Kidney epithelial cell (primary cell): ENCODE data around the gene TSPOAP1. TPM values are rescaled to one million over a fixed set of nuclear protein-coding genes. Genes with fewer than 3 reads are reported as not detected.

Experiments
- DNase-seq: peaks from one replicate; pipeline ENCODE4 v3.0.0-alpha.2; 2010; ENCODE audit warnings: low read depth
- H3K27me3 ChIP-seq: 2 replicates; pipeline ENCODE4 v1.6.0; 2011; ENCODE audit warnings: low read length; ENCODE audit not compliant: control insufficient read depth, insufficient read depth
- H3K36me3 ChIP-seq: 2 replicates; pipeline ENCODE4 v1.5.1; 2011; ENCODE audit warnings: low read length; ENCODE audit not compliant: control insufficient read depth, insufficient read depth
- H3K4me3 ChIP-seq: 2 replicates; pipeline ENCODE4 v1.5.1; 2011; ENCODE audit warnings: low read depth, mild to moderate bottlenecking, control low read depth, low read length
- total RNA-seq: library from RNA; depleted of rRNA; stranded (reverse); fragments of >200 nt; gene quantifications from 2 replicates; pipeline ENCODE4 v1.2.3, GENCODE V29; 2015
- TF ChIP-seq, protein P1 (sequence below): IDR thresholded peaks from 2 replicates; pipeline ENCODE4 v1.5.1; 2011; ENCODE audit warnings: mild to moderate bottlenecking, moderate library complexity, low read length, control low read depth, inconsistent platforms; ENCODE audit not compliant: insufficient read depth, poor library complexity, severe bottlenecking

Gene TSPOAP1
- total RNA-seq, 1 donor from 2014 or later = 9.4 TPM

DNA sequence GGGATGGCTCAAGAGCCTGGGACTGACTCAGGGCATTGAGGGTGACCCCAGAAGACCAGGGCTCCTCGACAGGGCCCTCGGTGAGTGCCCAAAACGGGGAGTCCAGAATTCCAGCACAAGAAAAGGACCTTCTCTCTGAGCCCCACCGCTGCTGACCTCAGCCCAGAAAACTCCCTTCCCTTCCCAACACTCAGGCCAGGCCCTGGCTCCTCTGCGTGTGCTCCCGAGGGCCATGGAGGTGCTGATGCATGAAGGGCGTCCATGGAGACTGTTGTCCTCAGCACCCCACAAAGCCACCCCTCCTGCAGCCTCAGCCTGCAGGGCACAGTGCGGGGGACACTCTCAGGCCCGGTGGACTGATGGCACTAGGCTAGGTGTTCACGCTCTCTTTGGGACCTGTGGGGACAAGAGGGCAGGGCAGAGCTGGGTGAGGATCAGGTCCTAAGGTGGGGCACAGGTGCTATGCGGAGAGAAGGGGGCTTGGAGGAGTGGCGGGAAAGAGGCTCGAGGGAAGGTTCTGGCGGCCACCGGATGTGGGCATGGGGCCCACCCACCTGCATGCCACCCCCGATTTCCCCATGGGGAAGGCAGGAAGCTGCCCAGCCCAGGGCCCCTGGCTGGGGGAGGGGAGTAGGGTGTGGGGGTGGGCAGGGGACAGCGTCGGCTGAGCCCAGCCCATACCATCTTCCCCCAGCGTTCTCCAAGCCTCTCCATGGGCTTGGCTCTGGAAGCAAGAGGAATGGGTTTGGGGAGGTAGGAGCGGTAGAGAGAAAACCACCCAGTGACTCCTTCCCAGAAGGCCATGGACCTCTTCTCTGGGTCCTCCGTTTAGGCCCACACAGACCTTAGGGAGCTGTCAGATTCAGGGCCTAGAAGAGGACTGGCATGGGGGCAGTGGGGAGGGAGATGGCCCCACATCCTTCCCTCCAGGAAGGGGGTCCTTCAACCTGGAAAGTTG is 4.5 kb upstream of the TSPOAP1 start:
- Histone ChIP-seq H3K27me3 (peaks cover 8% of the 10 kb centered on the region), H3K36me3 (no peaks in the 10 kb centered on the region), H3K4me3 (no peak overlapping the region)
- TF ChIP-seq, protein P1, sequence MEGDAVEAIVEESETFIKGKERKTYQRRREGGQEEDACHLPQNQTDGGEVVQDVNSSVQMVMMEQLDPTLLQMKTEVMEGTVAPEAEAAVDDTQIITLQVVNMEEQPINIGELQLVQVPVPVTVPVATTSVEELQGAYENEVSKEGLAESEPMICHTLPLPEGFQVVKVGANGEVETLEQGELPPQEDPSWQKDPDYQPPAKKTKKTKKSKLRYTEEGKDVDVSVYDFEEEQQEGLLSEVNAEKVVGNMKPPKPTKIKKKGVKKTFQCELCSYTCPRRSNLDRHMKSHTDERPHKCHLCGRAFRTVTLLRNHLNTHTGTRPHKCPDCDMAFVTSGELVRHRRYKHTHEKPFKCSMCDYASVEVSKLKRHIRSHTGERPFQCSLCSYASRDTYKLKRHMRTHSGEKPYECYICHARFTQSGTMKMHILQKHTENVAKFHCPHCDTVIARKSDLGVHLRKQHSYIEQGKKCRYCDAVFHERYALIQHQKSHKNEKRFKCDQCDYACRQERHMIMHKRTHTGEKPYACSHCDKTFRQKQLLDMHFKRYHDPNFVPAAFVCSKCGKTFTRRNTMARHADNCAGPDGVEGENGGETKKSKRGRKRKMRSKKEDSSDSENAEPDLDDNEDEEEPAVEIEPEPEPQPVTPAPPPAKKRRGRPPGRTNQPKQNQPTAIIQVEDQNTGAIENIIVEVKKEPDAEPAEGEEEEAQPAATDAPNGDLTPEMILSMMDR = no peak
- DNase-seq = no peak

DNA sequence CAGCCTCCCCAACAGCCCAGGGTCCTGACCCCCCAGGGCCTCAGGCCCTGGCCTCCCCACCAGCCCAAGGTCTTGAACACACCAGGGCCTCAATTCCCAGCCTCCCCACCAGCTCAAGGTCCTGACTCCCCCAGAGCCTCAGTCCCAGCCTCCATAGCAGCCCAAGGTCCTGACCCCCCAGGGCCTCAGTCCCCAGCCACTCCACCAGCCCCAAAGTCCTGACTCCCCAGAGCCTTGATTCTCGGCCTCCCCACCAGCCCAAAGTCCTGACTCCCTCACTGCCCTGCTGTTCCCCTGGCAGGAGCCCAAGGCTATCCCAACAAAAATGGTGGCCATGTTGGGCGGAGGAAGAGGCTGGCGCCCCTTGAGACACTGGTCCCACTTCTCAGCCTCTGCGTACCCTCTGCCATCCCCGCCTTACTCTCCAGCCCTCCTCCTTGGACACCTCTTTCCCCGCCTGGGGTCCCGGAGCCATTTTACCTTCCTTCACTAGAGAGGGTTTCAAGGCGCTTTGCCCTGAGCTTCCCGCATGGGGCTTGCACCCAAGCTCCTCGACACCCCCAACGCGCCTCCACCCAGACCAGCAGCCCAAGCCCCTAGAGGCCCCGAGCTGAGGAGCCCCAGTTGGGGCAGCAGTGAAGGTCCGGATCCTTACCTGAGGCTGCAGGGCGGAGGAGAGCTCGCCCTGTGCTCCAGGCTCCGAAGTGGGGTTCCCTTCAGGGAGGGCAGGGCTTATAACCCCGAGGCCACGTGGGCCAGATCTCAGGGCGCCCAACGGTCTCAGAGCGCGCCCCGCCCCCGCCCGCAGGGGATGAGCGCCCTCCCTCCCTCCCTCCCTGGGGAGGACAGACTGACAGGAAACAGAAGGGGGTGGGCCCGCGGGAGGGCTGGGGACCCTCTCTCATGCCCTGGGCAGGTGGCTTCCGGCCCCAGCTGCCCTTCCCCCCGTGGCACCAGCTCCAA is 3.5 kb upstream of the TSPOAP1 start:
- no peak for DNase-seq
- Histone ChIP-seq H3K36me3 (no peaks in the 10 kb centered on the region), H3K4me3 (no peak overlapping the region), H3K27me3 (peaks cover 16% of the 10 kb centered on the region)
- TF ChIP-seq, protein P1 = no peak

DNA sequence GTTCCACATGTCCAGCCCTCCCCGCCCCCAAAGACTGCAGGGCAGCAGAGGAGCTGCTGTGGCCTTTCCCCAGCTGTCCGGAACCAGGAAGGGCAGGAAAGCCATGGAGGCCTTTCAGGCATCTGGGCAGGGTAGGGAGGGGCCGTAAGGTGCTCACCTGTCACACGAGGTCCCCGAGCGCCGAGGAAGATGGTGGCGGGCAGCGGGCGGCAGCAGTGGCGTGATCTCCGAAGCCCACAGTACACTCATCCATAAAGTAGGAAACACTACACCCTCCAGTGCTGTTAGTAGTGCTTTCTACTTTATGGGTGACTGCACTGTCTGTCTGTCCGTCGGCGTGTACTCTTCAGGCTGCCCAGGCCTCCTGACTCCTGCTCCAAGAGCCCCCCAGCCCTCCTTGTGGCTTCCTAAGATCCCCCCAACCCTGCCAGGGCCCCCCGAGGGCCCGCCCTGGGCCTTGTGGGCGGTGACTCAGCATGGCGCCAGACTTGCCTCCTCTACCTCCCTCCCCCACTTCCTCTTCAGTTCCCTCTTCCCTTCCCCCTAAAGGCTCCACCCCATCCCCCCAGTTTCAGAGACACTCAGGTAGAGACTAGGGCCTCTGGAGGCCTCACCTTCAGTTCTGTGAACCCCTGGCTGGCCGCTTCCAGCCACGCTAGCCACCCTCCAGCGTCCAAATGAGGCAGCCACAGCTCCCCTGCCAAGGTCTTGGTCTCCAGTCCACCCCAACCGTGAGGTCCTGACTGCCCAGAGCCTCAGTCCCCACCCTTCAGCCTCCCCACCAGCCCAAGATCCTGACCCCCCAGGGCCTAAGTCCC is 2.6 kb upstream of the TSPOAP1 start:
- Histone ChIP-seq H3K27me3 (peaks cover 16% of the 10 kb centered on the region), H3K36me3 (no peaks in the 10 kb centered on the region), H3K4me3 (no peak overlapping the region)
- TF ChIP-seq, protein P1 = no peak
- no peak for DNase-seq

DNA sequence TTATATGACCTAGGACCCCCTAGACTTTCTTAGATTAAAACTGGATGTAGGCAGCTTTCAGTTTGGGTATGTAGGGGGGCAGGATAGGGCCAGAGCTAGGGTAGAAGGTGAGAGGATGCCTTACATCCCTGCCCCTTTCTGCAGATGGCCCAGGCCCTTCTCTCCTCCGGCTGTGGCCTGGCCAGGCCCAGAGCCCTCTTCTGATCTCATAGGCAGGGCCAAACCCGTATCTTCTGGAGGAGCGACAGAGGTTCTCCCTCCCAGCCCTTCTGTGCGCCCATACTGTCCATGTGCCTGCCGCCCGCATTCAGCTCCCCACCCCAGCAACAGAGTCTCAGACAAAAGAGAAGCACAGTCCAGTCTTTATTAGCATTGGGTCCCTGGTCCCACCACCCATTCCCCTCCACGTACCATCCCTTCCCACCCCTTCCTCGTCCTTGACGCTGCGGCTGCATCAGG is 2.0 kb upstream of the TSPOAP1 start:
- TF ChIP-seq, protein P1 = no peak
- peaks cover 16% of the 10 kb centered on the region for H3K27me3 ChIP-seq
- DNase-seq = no peak
- no peaks in the 10 kb centered on the region for H3K36me3 ChIP-seq
- H3K4me3 ChIP-seq = no peak overlapping the region

DNA sequence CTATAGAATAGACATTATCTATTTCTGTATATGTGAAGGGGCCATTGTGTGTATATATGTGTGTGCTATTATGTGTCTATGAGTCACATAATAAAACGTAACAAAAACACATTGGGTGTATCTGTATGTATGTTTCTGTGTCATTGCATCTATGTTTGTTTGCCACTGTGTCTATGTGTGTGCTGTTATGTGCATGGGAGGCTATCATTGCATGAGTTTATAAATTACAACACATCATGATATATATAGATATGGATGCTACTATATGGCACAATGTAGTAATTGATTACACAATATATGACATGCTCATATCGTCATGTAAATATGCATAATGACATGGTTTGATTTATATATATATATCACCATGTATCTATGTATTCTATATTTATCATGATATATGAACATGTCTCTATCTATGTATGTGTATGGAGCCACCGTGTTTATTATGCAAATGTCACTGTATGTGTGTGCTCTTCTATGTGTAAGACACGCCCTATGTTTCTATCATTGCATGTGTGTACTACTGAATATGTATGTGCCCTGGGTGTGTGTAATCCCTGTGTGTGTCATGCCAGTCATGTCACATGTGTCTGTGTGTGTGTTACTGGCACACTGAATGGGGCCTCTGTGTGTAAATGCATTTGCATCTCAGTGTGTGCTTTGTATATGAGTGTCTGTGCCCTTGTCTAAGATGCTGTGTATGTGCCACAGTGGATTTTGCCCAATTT is 1.4 kb upstream of the TSPOAP1 start:
- peaks cover 21% of the 10 kb centered on the region for H3K27me3 ChIP-seq
- TF ChIP-seq, protein P1 = no peak
- DNase-seq = no peak
- no peaks in the 10 kb centered on the region for H3K36me3 ChIP-seq
- H3K4me3 ChIP-seq = no peak overlapping the region
